Epithelial cell of esophagus (primary cell): ENCODE data around the gene CCDC88B.

Experiments
- DNase-seq: peaks from one replicate; pipeline ENCODE4 v3.0.0; 2010; ENCODE audit warnings: low read depth
- H3K4me3 ChIP-seq: 2 replicates; pipeline ENCODE4 v1.5.1; 2011; ENCODE audit warnings: mild to moderate bottlenecking, low read length, control low read depth
- TF ChIP-seq, protein P1 (sequence below): IDR thresholded peaks from 2 replicates; pipeline ENCODE4 v1.5.1; 2011; ENCODE audit warnings: low read depth, mild to moderate bottlenecking, low read length, control low read depth, inconsistent platforms; ENCODE audit not compliant: insufficient read depth; ENCODE audit errors: missing control alignments

CCDC88B gene

DNA sequence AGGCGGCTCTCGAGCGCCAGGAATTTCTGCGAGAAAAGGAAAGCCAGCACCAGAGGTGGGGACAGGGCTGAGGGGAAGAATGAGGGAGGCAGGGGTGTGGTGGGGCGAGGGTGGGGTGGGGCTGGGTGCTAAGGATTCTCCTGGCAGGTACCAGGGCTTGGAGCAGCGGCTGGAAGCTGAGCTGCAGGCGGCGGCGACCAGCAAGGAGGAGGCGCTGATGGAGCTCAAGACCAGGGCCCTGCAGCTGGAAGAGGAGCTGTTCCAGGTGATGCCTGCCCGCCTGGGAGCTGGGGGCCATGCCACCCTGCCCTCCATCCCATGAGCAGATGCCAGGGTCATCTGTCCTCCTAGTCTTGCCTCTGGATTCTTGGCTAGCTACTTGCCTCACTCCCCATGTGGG lies 9.4 kb downstream of the CCDC88B start:
- TF ChIP-seq, protein P1, sequence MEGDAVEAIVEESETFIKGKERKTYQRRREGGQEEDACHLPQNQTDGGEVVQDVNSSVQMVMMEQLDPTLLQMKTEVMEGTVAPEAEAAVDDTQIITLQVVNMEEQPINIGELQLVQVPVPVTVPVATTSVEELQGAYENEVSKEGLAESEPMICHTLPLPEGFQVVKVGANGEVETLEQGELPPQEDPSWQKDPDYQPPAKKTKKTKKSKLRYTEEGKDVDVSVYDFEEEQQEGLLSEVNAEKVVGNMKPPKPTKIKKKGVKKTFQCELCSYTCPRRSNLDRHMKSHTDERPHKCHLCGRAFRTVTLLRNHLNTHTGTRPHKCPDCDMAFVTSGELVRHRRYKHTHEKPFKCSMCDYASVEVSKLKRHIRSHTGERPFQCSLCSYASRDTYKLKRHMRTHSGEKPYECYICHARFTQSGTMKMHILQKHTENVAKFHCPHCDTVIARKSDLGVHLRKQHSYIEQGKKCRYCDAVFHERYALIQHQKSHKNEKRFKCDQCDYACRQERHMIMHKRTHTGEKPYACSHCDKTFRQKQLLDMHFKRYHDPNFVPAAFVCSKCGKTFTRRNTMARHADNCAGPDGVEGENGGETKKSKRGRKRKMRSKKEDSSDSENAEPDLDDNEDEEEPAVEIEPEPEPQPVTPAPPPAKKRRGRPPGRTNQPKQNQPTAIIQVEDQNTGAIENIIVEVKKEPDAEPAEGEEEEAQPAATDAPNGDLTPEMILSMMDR, result no peak
- no peak overlapping the region for H3K4me3 ChIP-seq
- DNase-seq, result no peak

DNA sequence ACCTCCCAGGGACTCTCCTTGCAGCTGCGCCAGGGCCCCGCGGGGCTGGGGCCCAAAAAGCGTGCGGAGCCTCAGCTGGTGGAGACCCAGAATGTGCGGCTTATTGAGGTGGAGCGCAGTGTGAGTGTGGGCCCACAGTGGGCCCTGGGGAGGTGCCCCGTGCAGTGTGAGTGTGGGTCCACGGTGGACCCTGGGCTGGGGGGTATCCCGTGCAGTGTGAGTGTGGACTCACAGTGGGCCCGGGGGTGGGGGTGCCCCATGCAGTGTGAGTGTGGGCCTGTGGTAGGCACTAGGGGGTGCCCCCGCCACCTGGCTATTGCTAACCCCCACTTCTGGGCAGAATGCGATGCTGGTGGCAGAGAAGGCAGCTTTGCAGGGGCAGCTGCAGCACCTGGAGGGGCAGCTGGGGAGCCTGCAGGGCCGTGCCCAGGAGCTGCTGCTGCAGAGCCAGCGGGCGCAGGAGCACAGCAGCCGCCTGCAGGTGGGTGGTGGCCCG lies 11.2 kb downstream of the CCDC88B start:
- no peak for DNase-seq
- TF ChIP-seq, protein P1, result no peak
- H3K4me3 ChIP-seq, result no peak overlapping the region

DNA sequence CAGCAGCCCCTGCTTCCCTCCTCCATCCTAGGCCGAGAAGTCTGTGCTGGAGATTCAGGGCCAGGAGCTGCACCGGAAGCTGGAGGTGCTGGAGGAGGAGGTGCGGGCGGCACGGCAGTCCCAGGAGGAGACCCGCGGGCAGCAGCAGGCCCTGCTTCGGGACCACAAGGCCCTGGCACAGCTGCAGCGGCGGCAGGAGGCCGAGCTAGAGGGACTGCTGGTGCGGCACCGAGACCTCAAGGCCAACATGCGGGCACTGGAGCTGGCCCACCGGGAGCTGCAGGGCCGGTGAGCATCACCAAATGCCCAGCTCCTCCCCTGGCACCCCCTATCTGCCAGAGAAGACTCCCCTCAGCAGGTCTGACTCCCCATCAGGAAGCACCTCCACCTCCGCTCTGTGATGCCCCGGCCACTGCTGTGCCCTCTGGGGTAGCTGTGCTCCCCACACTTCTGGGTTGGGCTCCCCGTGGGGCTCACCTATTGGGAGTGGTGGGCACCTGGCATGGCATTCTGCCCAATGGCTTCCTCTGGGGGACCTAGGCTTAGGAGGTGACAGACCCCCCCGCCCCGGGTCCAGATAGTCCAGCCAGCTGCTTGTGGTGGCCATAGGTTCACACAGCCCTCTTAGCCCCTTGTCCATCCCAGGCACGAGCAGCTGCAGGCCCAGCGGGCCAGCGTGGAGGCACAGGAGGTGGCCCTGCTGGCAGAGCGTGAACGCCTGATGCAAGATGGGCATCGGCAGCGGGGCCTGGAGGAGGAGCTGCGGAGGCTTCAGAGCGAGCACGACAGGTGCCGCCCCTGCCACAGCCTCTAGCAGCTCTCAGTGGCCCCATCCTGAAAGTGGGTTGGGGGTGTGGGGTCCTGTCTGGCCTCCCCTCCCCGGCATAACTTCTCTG lies 12.3 kb downstream of the CCDC88B start:
- no peak for DNase-seq

DNA sequence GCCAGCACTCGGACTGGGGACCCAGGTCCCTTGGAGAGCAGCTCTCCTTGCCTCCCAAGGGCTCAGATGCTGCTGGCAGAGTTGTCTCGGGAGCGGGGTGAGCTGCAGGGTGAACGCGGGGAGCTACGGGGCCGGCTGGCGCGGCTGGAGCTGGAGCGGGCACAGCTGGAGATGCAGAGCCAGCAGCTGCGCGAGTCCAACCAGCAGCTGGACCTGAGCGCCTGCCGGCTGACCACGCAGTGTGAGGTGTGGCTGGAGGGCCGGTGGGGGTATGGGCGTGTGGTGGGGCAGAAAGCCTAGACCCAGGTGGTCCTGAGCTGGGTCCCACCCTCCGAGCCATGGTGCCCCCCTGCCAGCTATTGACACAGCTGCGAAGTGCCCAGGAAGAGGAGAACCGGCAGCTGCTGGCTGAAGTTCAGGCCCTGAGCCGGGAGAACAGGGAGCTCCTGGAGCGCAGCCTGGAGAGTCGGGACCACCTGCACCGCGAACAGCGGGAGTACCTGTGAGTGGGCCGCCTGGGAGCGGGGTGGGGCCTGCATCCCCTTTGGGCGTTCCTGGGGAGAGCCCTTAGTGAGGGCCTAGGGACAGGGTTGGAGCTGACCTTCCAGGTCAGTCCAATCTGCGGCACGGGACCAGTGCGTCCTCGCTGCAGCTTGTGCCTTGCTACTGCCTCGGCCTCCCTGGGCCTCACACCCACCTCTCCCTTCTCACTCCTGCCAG lies 13.2 kb downstream of the CCDC88B start:
- H3K4me3 ChIP-seq, result no peak overlapping the region
- TF ChIP-seq, protein P1, result no peak
- DNase-seq, result no peak

More for the DNA sequence above, 12.3 kb downstream of the CCDC88B start:
- H3K4me3 ChIP-seq, result no peak overlapping the region
- TF ChIP-seq, protein P1, result no peak

DNA sequence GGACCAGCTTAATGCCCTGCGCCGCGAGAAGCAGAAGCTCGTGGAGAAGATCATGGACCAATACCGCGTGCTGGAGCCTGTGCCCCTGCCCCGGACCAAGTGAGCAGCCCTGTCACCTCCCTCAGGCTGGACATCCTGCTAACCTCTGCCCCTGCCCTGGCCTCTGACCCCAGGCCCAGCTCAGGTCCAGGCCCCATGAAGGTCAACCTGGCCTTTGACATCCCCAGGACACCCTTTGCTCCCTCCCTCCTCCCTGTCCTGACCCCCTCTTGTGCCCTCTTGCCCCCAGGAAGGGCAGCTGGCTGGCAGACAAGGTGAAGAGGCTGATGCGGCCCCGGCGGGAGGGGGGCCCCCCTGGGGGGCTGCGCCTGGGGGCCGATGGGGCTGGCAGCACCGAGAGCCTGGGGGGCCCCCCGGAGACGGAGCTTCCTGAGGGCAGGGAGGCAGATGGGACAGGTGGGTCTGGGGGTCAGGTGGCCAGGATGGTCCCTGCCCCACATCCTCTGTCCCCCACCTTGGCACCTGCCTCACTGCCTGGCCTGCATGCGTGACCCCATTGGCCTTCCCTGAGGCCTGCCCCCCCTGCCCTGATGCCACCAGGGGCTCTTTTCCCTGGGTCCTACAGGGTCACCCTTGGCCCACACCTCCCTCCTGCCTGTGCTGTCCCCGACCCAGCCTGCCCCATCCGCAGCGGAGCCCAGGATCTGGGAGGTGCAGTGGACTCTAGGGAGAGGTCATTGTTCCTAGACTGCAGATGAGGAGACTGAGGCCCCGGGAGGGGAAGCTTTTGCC lies 13.9 kb downstream of the CCDC88B start:
- TF ChIP-seq, protein P1, result no peak
- no peak for DNase-seq
- H3K4me3 ChIP-seq, result no peak overlapping the region

DNA sequence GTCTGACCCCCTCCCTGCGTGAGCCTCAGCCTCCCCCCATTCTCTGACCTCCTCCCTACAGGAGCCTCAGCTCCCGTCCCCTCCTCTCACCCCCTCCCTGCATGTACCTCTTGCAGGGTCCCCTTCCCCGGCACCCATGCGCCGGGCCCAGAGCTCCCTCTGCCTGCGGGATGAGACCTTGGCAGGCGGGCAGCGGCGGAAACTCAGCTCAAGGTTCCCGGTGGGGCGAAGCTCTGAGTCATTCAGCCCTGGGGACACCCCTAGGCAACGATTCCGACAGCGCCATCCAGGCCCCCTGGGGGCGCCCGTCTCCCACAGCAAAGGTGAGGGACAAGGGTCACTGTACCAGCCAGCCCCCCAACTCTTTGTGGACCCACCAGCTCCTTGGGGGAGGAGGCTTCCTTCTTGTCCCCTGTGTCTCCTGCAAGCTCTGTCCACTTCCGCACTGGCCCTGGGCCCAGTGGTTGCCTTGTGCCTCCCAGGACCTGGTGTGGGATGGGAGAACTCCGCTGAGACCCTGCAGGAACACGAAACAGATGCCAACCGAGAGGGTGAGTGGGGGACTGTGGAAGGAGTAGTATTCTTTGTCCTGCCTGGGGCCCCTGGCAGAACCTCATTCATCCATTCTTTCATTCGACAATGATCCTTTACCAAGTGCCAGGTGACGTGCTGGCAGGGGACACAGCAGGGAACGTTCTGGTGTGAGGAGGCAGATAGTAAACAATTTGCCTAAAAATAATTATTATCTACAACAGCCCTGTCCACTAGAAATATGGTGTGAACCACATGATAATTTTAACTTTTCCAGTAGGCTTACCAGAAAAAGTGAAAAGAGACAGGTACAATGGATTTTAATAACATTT lies 15.3 kb downstream of the CCDC88B start:
- H3K4me3 ChIP-seq, result no peak overlapping the region
- peak; percentile 74 for DNase-seq
- TF ChIP-seq, protein P1, result peak; percentile 76
